Measurements from ENCODE around the gene ATRIP. TPM values are rescaled to one million over a fixed set of nuclear protein-coding genes. Genes with fewer than 3 reads are reported as not detected.

Gene ATRIP
- total and polyA plus RNA-seq, 2 of the 4 experiments (the other 2 are of a cell fraction) = 6.8 to 10.8 TPM

- ChIA-PET CTCF (interaction anchor here (4.8 kb wide), 1 partner anchor 34 kb away, joined by 65 read pairs; no protein-coding TSS in a partner anchor), POLR2A (ENCODE audit: unreplicated experiment) (no interaction called here)
- peak overlapping the region; percentile 84 for H3K18ac ChIP-seq (ENCODE audit: low read depth, low read length)
- no peaks in the 10 kb centered on the region for H4K20me1 ChIP-seq (ENCODE audit: insufficient read depth, low read length)
- BruUV-seq (replicated peaks) = no TSS peak
- no peak overlapping the region for H3K4me3 ChIP-seq (ENCODE audit: insufficient read depth, low read depth, low read length)
- peak overlapping the region; percentile 76 for H2AFZ ChIP-seq (replicated peaks; ENCODE audit: low read length, poor library complexity)
- H2BK15ac ChIP-seq (ENCODE audit: low read depth, low read length) = peak overlapping the region; percentile 73
- H4K5ac ChIP-seq (ENCODE audit: low read depth, low read length) = peak overlapping the region; percentile 65
- ATAC-seq (ENCODE audit: low read depth) (peak; percentile 88), DNase-seq (peak; percentile 92)
- peaks cover 7% of the 10 kb centered on the region; the same call in 1 of the 2 replicates for H3K9me1 ChIP-seq (ENCODE audit: insufficient read depth, low read length)
- peak overlapping the region; percentile 93 for H2AK5ac ChIP-seq (ENCODE audit: low read depth, low read length)
- no peaks in the 10 kb centered on the region for H3K79me1 ChIP-seq (ENCODE audit: low read depth in 1 of 2, low read length in 2 of 2)
- H3K4ac ChIP-seq (ENCODE audit: low read depth, low read length) = peak overlapping the region; percentile 91
- 0 out of 2 replicates have a peak overlapping the region, but pooled peaks have one; percentile 22 for H3K23ac ChIP-seq (ENCODE audit: low read depth, low read length)
- H3K4me2 ChIP-seq (ENCODE audit: low read depth, low read length) = no peak overlapping the region
- H4K91ac ChIP-seq (ENCODE audit: insufficient read depth, low read depth, low read length) = peak overlapping the region; percentile 79
- intact Hi-C loops (cut with micrococcal nuclease) = loop anchor here (1.0 kb wide), 1 partner anchor 34 kb away; no protein-coding TSS in a partner anchor
- H2BK20ac ChIP-seq (ENCODE audit: low read depth, low read length) = peak overlapping the region; percentile 97
- WGBS, 2 experiments (ENCODE audit: extremely low coverage in 2 of 2, insufficient read length in 1 of 2) = 20% methylated on average over 5 of the region's 8 CpGs; no CpG with 5 or more reads in 1 of the 2 experiments
- no peaks in the 10 kb centered on the region for H3K9me3 ChIP-seq (ENCODE audit: control insufficient read depth, insufficient read depth, low read length)
- H3K14ac ChIP-seq (replicated peaks; ENCODE audit: low read depth, low read length) = peak overlapping the region; percentile 70
- H2AK9ac ChIP-seq (replicated peaks; ENCODE audit: low read depth, low read length, poor library complexity) = peak overlapping the region; percentile 81
- peaks cover 7% of the 10 kb centered on the region for H3K4me1 ChIP-seq (ENCODE audit: control insufficient read depth, insufficient read depth, low read length)
- H2BK5ac ChIP-seq (ENCODE audit: low read depth, low read length, poor library complexity, severe bottlenecking) = peak overlapping the region; percentile 76
- no peaks in the 10 kb centered on the region; the same call in 1 of the 2 replicates for H3K27me3 ChIP-seq (ENCODE audit: control insufficient read depth, insufficient read depth, low read length)
- peak overlapping the region; percentile 96 for H2BK120ac ChIP-seq (ENCODE audit: low read depth, low read length)
- peak overlapping the region; percentile 75 for H3K27ac ChIP-seq (ENCODE audit: insufficient read depth, low read length)
- peak overlapping the region; percentile 67 to 86 for H4K8ac ChIP-seq (ENCODE audit: low read depth in 2 of 2, low read length in 2 of 2)
- dilution Hi-C loops (cut with HindIII; ENCODE audit: low sequenced_read_pairs, unreplicated experiment) = no loop called here
- no peak overlapping the region for H3K9ac ChIP-seq (ENCODE audit: low read depth, low read length)
- peak overlapping the region; percentile 45; the same call in 1 of the 2 replicates for H3K56ac ChIP-seq (ENCODE audit: extremely low read depth, insufficient read depth, low read length)
- in situ Hi-C loops (cut with MboI; ENCODE audit: low sequenced_read_pairs) = loop anchor here (5.0 kb wide), 1 partner anchor 35 kb away; no protein-coding TSS in a partner anchor
- H3K36me3 ChIP-seq (ENCODE audit: control insufficient read depth, insufficient read depth, low read length) = peaks cover 33% of the 10 kb centered on the region; the same call in 1 of the 2 replicates
- peak; percentile 94 for TF ChIP-seq MAZ (IDR thresholded peaks at IDR 0.05; ENCODE audit: borderline replicate concordance, low read depth, low read length)
- TF ChIP-seq MAFK (IDR thresholded peaks at IDR 0.05; ENCODE audit: low read depth, low read length) = no peak
- peak; percentile 93 for TF ChIP-seq FOS (IDR thresholded peaks at IDR 0.05; ENCODE audit: low read depth, low read length)
- TF ChIP-seq CHD1 (IDR thresholded peaks at IDR 0.05; ENCODE audit: low read depth, low read length) = no peak
- no peak for TF ChIP-seq POLR2A (IDR thresholded peaks at IDR 0.05; ENCODE audit: low read depth, low read length)
- TF ChIP-seq MXI1 (IDR thresholded peaks at IDR 0.05; ENCODE audit: borderline replicate concordance, low read depth, low read length) = peak; percentile 88
- TF ChIP-seq, protein P1, sequence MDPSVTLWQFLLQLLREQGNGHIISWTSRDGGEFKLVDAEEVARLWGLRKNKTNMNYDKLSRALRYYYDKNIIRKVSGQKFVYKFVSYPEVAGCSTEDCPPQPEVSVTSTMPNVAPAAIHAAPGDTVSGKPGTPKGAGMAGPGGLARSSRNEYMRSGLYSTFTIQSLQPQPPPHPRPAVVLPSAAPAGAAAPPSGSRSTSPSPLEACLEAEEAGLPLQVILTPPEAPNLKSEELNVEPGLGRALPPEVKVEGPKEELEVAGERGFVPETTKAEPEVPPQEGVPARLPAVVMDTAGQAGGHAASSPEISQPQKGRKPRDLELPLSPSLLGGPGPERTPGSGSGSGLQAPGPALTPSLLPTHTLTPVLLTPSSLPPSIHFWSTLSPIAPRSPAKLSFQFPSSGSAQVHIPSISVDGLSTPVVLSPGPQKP (IDR thresholded peaks at IDR 0.05; ENCODE audit: borderline replicate concordance, low read depth, low read length) = no peak
- peak; percentile 100 for TF ChIP-seq BHLHE40 (IDR thresholded peaks at IDR 0.05; ENCODE audit: low read depth, low read length)
- TF ChIP-seq SMC3 (IDR thresholded peaks at IDR 0.05; ENCODE audit: low read depth, low read length) = no peak
- TF ChIP-seq RCOR1 (IDR thresholded peaks at IDR 0.05; ENCODE audit: insufficient replicate concordance, low read length) = no peak
- no peak for TF ChIP-seq RFX5 (IDR thresholded peaks at IDR 0.05; ENCODE audit: low read depth, low read length)
- no peak for TF ChIP-seq CTCF (conservative IDR thresholded peaks at IDR 0.05; ENCODE audit: low read depth, low read length)
- TF ChIP-seq CEBPB (IDR thresholded peaks at IDR 0.05; ENCODE audit: low read depth, low read length) = 0 out of 2 replicates have a peak, but pooled peaks have one; percentile 18
- TF ChIP-seq USF2 (IDR thresholded peaks at IDR 0.05; ENCODE audit: low read depth, low read length) = peak; percentile 95
- no peak for TF ChIP-seq RAD21 (IDR thresholded peaks at IDR 0.05; ENCODE audit: low read length)
Measured at GRCh38 chr3:48402281-48402732, 44.2 kb upstream of the ATRIP start.

Data from IMR-90 (cell line).